ENCODE measurements around the gene RIN1. TPM values are rescaled to one million over a fixed set of nuclear protein-coding genes. Genes with fewer than 3 reads are reported as not detected.

The RIN1 gene
- total and polyA plus RNA-seq, 4 experiments from 2014 or later: 2.1 to 10.1 (median 5.4) TPM

DNA sequence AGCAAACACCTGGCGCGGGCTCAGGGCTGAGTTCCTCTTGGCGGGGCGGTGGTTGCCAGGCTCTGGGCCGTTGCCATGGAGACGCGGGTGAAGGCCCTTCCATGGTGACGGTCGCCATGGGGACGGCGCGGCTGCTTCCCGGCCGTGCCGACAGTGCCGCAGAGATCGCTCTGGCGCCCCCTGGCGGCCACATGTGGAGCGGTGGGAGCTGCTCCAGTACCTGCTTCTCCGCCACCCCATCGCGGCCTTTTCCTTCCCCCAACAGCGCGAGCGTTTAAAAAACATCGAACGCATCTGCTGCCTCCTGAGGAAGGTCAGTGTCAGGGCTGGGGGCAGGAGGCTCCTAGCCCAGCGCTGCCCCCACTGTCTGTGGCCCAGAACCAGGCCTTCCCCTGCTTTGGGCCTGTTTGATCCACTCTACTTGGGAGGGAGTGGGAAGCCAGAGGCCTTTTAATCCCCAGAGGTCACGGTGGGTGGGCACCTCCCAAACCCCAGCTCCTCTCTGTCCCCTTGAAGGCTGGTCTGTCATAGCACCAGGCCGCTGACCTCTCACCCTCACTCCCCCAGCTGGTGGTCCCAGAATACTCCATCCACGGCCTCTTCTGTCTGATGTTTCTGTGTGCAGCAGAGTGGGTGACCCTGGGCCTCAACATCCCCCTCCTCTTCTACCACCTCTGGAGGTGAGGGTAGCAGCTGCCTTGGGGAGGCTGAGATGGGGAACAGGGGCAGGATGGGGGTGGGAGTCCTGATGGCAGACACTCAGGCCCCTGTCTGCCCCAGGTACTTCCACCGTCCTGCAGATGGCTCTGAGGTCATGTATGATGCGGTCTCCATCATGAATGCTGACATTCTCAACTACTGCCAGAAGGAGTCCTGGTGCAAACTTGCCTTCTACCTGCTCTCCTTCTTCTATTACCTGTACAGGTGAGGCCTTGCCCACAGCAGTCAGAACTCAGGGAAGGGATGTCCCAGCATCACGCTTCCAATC, 53.5 kb downstream of the RIN1 start:
- H3K4me1 ChIP-seq (ENCODE audit: insufficient read depth, low read length): peaks cover 30% of the 10 kb centered on the region
- Mint-ChIP-seq H3K27me3 (peaks cover 0 to 1% of the 10 kb centered on the region in 2 donors), H3K4me1 (peaks cover 10 to 46% (median 29%) of the 10 kb centered on the region in 4 donors), H3K27ac (peak overlapping the region; percentile 86 to 96 (median 92)), H3K4me3 (peak overlapping the region; percentile 11 to 81 (median 55)), H3K9me3 (no peaks in the 10 kb centered on the region), H3K36me3 (no peaks in the 10 kb centered on the region)
- no peaks in the 10 kb centered on the region for H3K9me3 ChIP-seq (ENCODE audit: control insufficient read depth in 1 of 2, low read length in 2 of 2)
- peak; percentile 98 to 99 (median 99) for DNase-seq
- POLR2A ChIA-PET (ENCODE audit: partially characterized antibody): interaction anchor here (1.0 to 13.4 kb wide), 5 partner anchors 9 to 62 kb away, joined by 3 to 167 read pairs (median 5); partner anchors contain the start of genes RAB1B and TMEM151A
- H3K4me3 ChIP-seq (ENCODE audit: low read length in 2 of 2): no peak overlapping the region
- no peaks in the 10 kb centered on the region for H3K36me3 ChIP-seq (ENCODE audit: insufficient read depth, low read length)
- H3K27ac ChIP-seq (ENCODE audit: low read depth, low read length): peak overlapping the region; percentile 62
- intact Hi-C loops (cut with micrococcal nuclease): loop anchor here (1.0 kb wide), 3 partner anchors 14 to 60 kb away; partner anchors contain the start of gene RAB1B
- H3K27me3 ChIP-seq (ENCODE audit: insufficient read depth, low read length): no peaks in the 10 kb centered on the region
- CTCF ChIA-PET (ENCODE audit: partially characterized antibody): interaction anchor here (0.9 to 4.7 kb wide), 10 partner anchors 8 to 63 kb away, joined by 3 to 42 read pairs (median 3); no protein-coding TSS in a partner anchor

Other genes starting within 250 kb of the RIN1 start
- 10 to 100 TPM; 33.6 to 34.0 TPM for gene KLC2, start 78.7 kb downstream of the RIN1 start, total RNA-seq
- gene KLC2, start 78.7 kb downstream of the RIN1 start, polyA plus RNA-seq: 1 to 10 TPM; 1.7 to 7.3 TPM
- 10 to 100 TPM; 76.4 to 79.4 TPM for gene RAB1B, start 67.8 kb downstream of the RIN1 start, total RNA-seq
- 10 to 100 TPM in 1 of 2 donors, 1 to 10 TPM in 1; 9.7 to 15.2 TPM for gene RAB1B, start 67.8 kb downstream of the RIN1 start, polyA plus RNA-seq
- 1 to 10 TPM; 1.4 to 1.8 TPM for gene CNIH2, start 58.3 kb downstream of the RIN1 start, total RNA-seq
- gene CNIH2, start 58.3 kb downstream of the RIN1 start, polyA plus RNA-seq: not detected
- 10 to 100 TPM; 40.4 to 45.1 TPM for gene YIF1A, start 47.3 kb downstream of the RIN1 start, total RNA-seq
- 10 to 100 TPM; 53.4 to 77.5 TPM for gene YIF1A, start 47.3 kb downstream of the RIN1 start, polyA plus RNA-seq
- gene TMEM151A, start 44.5 kb downstream of the RIN1 start, total RNA-seq: not detected
- gene TMEM151A, start 44.5 kb downstream of the RIN1 start, polyA plus RNA-seq: not detected
- gene CD248, start 19.4 kb downstream of the RIN1 start, total RNA-seq: under 1 TPM in 1 of 2 experiments, not detected in 1; 0.12 TPM
- under 1 TPM in 1 of 2 donors, not detected in 1; 0.18 TPM for gene CD248, start 19.4 kb downstream of the RIN1 start, polyA plus RNA-seq
- gene BRMS1, start 8.7 kb upstream of the RIN1 start, total RNA-seq: 10 to 100 TPM; 49.8 to 50.8 TPM
- 10 to 100 TPM; 70.3 to 78.7 TPM for gene BRMS1, start 8.7 kb upstream of the RIN1 start, polyA plus RNA-seq
- gene B4GAT1, start 11.2 kb upstream of the RIN1 start, total RNA-seq: 1 to 10 TPM; 9.7 to 9.8 TPM
- gene B4GAT1, start 11.2 kb upstream of the RIN1 start, polyA plus RNA-seq: 10 to 100 TPM; 12.2 to 12.7 TPM
- 10 to 100 TPM; 15.0 to 15.5 TPM for gene SLC29A2, start 35.3 kb upstream of the RIN1 start, total RNA-seq
- gene SLC29A2, start 35.3 kb upstream of the RIN1 start, polyA plus RNA-seq: 1 to 10 TPM in 1 of 2 donors, under 1 TPM in 1; 0.87 to 3.1 TPM
- gene NPAS4, start 84.6 kb upstream of the RIN1 start, total RNA-seq: not detected
- not detected for gene NPAS4, start 84.6 kb upstream of the RIN1 start, polyA plus RNA-seq
- gene MRPL11, start 102.4 kb upstream of the RIN1 start, total RNA-seq: 10 to 100 TPM; 22.0 to 27.9 TPM
- gene MRPL11, start 102.4 kb upstream of the RIN1 start, polyA plus RNA-seq: 10 to 100 TPM; 76.9 to 78.1 TPM
- gene PELI3, start 130.5 kb upstream of the RIN1 start, total RNA-seq: 10 to 100 TPM; 25.3 to 25.9 TPM
- 1 to 10 TPM; 4.0 to 6.8 TPM for gene PELI3, start 130.5 kb upstream of the RIN1 start, polyA plus RNA-seq
- gene DPP3, start 144.0 kb upstream of the RIN1 start, total RNA-seq: 10 to 100 TPM; 21.0 to 24.0 TPM
- 10 to 100 TPM; 27.8 to 31.0 TPM for gene DPP3, start 144.0 kb upstream of the RIN1 start, polyA plus RNA-seq
- 10 to 100 TPM; 37.3 to 41.3 TPM for gene BBS1, start 174.2 kb upstream of the RIN1 start, total RNA-seq
- gene BBS1, start 174.2 kb upstream of the RIN1 start, polyA plus RNA-seq: 10 to 100 TPM in 1 of 2 donors, 1 to 10 TPM in 1; 8.9 to 15.5 TPM
- gene ZDHHC24, start 209.6 kb upstream of the RIN1 start, total RNA-seq: 10 to 100 TPM; 24.5 to 27.2 TPM
- gene ZDHHC24, start 209.6 kb upstream of the RIN1 start, polyA plus RNA-seq: 10 to 100 TPM; 12.2 to 15.1 TPM
- under 1 TPM; 0.17 to 0.20 TPM for gene ACTN3, start 210.5 kb upstream of the RIN1 start, total RNA-seq
- gene ACTN3, start 210.5 kb upstream of the RIN1 start, polyA plus RNA-seq: not detected
- gene CTSF, start 232.2 kb upstream of the RIN1 start, total RNA-seq: 10 to 100 TPM; 28.1 to 31.7 TPM
- 10 to 100 TPM; 13.3 to 18.5 TPM for gene CTSF, start 232.2 kb upstream of the RIN1 start, polyA plus RNA-seq

All from CD4-positive, alpha-beta memory T cell (primary cell).